HEK293 (cell line): ENCODE results near the gene CNTN4.

ENCODE experiments used
- RBAK ChIP-seq: fragments of 450-650 bp; formaldehyde crosslinking; IDR thresholded peaks from 2 replicates; pipeline ENCODE4 v1.5.1; 2016; ENCODE audit warnings: missing biosample characterization, missing genetic modification characterization
- ZIC2 ChIP-seq: fragments of 450-650 bp; formaldehyde crosslinking; IDR thresholded peaks from 2 replicates; pipeline ENCODE4 v1.5.1; 2016; ENCODE audit warnings: missing biosample characterization, missing genetic modification characterization
- ZNF121 ChIP-seq: fragments of 450-650 bp; formaldehyde crosslinking; IDR thresholded peaks from 2 replicates; pipeline ENCODE4 v1.5.1; 2016; ENCODE audit warnings: missing biosample characterization, missing genetic modification characterization
- ZNF23 ChIP-seq: fragments of 450-650 bp; formaldehyde crosslinking; IDR thresholded peaks from 2 replicates; pipeline ENCODE4 v1.5.1; 2016; ENCODE audit warnings: missing biosample characterization, missing genetic modification characterization, borderline replicate concordance
- ZNF239 ChIP-seq: fragments of 450-650 bp; formaldehyde crosslinking; IDR thresholded peaks from 2 replicates; pipeline ENCODE4 v1.5.1; 2016; ENCODE audit warnings: missing biosample characterization, missing genetic modification characterization
- ZNF292 ChIP-seq: fragments of 450-650 bp; formaldehyde crosslinking; IDR thresholded peaks from 2 replicates; pipeline ENCODE4 v1.5.1; 2016; ENCODE audit warnings: low read depth, missing biosample characterization, missing genetic modification characterization, borderline replicate concordance
- ZNF777 ChIP-seq: fragments of 450-650 bp; formaldehyde crosslinking; IDR thresholded peaks from 2 replicates; pipeline ENCODE4 v1.5.1; 2017; ENCODE audit warnings: missing biosample characterization, missing genetic modification characterization, borderline replicate concordance
- TF ChIP-seq, protein P1 (sequence below): fragments of 450-650 bp; formaldehyde crosslinking; IDR thresholded peaks from 2 replicates; pipeline ENCODE4 v1.5.1; 2016; ENCODE audit warnings: missing biosample characterization, missing genetic modification characterization
- TF ChIP-seq, protein P2 (sequence below): fragments of 450-650 bp; formaldehyde crosslinking; IDR thresholded peaks from 2 replicates; pipeline ENCODE4 v1.5.1; 2016; ENCODE audit warnings: missing biosample characterization, missing genetic modification characterization

DNA sequence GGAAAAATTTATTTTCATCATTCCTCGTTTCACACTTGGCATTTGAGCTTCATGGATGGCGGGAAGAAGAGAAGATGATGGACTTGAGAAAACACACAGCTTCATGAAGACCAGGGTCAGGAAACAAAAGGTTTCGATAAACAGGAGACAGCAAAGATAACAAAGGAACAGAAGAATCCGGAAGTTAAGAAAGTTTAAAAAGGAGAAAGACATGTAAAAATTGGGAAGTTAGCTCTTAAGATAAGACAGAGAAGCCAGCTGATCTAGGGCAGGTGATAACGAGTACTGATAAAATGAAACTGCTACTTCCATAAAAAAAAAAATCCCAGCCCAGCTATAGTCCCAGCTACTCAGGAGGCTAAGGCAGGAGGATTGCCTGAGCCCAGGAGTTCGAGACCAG, 987.6 kb downstream of the CNTN4 start:
- TF ChIP-seq, protein P1, sequence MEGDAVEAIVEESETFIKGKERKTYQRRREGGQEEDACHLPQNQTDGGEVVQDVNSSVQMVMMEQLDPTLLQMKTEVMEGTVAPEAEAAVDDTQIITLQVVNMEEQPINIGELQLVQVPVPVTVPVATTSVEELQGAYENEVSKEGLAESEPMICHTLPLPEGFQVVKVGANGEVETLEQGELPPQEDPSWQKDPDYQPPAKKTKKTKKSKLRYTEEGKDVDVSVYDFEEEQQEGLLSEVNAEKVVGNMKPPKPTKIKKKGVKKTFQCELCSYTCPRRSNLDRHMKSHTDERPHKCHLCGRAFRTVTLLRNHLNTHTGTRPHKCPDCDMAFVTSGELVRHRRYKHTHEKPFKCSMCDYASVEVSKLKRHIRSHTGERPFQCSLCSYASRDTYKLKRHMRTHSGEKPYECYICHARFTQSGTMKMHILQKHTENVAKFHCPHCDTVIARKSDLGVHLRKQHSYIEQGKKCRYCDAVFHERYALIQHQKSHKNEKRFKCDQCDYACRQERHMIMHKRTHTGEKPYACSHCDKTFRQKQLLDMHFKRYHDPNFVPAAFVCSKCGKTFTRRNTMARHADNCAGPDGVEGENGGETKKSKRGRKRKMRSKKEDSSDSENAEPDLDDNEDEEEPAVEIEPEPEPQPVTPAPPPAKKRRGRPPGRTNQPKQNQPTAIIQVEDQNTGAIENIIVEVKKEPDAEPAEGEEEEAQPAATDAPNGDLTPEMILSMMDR (tag by site-specific recombination) = no peak
- TF ChIP-seq, protein P2, sequence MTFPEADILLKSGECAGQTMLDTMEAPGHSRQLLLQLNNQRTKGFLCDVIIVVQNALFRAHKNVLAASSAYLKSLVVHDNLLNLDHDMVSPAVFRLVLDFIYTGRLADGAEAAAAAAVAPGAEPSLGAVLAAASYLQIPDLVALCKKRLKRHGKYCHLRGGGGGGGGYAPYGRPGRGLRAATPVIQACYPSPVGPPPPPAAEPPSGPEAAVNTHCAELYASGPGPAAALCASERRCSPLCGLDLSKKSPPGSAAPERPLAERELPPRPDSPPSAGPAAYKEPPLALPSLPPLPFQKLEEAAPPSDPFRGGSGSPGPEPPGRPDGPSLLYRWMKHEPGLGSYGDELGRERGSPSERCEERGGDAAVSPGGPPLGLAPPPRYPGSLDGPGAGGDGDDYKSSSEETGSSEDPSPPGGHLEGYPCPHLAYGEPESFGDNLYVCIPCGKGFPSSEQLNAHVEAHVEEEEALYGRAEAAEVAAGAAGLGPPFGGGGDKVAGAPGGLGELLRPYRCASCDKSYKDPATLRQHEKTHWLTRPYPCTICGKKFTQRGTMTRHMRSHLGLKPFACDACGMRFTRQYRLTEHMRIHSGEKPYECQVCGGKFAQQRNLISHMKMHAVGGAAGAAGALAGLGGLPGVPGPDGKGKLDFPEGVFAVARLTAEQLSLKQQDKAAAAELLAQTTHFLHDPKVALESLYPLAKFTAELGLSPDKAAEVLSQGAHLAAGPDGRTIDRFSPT (tag by site-specific recombination) = no peak
- no peak for TF ChIP-seq ZNF292
- no peak for TF ChIP-seq RBAK (tag by site-specific recombination)
- TF ChIP-seq ZNF239 (tag by site-specific recombination) = no peak
- TF ChIP-seq ZNF777 (tag by site-specific recombination) = no peak
- no peak for TF ChIP-seq ZNF23
- TF ChIP-seq ZNF121 = no peak
- TF ChIP-seq ZIC2 (tag by site-specific recombination) = no peak
